PFSK-1 (cell line): Measurements from ENCODE around the gene STAU1.

Source experiments
- POLR2AphosphoS5 ChIP-seq: IDR thresholded peaks from 2 replicates; pipeline ENCODE4 v1.6.1; 2012; ENCODE audit warnings: low read depth, mild to moderate bottlenecking, control low read depth, low read length, moderate library complexity
- SIN3A ChIP-seq: IDR thresholded peaks from 2 replicates; pipeline ENCODE4 v1.6.1; 2012; ENCODE audit warnings: mild to moderate bottlenecking, low read length, moderate library complexity, borderline replicate concordance; ENCODE audit not compliant: insufficient read depth
- TAF1 ChIP-seq: IDR thresholded peaks from 2 replicates; pipeline ENCODE4 v1.6.1; 2012; ENCODE audit warnings: low read length, control low read depth, borderline replicate concordance; ENCODE audit not compliant: insufficient read depth
- TF ChIP-seq, protein P1 (sequence below), 2 experiments: IDR thresholded peaks; 2 replicates each; pipeline versions ENCODE4 v1.6.1 to v1.8.0; 2011 to 2012; ENCODE audit warnings: low read depth in 2 of 2, low read length in 2 of 2, control low read depth in 1 of 2, inconsistent platforms in 1 of 2, mild to moderate bottlenecking in 1 of 2, moderate library complexity in 1 of 2; ENCODE audit not compliant: insufficient read depth in 1 of 2

GRCh38 chr20:49186535-49187329 lies 1.4 kb downstream of the STAU1 start:
- no peak for TF ChIP-seq POLR2AphosphoS5
- peak; percentile 62; the same call in 1 of the 2 replicates for TF ChIP-seq SIN3A
- TF ChIP-seq, protein P1, sequence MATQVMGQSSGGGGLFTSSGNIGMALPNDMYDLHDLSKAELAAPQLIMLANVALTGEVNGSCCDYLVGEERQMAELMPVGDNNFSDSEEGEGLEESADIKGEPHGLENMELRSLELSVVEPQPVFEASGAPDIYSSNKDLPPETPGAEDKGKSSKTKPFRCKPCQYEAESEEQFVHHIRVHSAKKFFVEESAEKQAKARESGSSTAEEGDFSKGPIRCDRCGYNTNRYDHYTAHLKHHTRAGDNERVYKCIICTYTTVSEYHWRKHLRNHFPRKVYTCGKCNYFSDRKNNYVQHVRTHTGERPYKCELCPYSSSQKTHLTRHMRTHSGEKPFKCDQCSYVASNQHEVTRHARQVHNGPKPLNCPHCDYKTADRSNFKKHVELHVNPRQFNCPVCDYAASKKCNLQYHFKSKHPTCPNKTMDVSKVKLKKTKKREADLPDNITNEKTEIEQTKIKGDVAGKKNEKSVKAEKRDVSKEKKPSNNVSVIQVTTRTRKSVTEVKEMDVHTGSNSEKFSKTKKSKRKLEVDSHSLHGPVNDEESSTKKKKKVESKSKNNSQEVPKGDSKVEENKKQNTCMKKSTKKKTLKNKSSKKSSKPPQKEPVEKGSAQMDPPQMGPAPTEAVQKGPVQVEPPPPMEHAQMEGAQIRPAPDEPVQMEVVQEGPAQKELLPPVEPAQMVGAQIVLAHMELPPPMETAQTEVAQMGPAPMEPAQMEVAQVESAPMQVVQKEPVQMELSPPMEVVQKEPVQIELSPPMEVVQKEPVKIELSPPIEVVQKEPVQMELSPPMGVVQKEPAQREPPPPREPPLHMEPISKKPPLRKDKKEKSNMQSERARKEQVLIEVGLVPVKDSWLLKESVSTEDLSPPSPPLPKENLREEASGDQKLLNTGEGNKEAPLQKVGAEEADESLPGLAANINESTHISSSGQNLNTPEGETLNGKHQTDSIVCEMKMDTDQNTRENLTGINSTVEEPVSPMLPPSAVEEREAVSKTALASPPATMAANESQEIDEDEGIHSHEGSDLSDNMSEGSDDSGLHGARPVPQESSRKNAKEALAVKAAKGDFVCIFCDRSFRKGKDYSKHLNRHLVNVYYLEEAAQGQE (IDR thresholded peaks at IDR 0.05; ENCODE audit: insufficient read depth in 1 of 2, low read depth in 2 of 2, low read length in 2 of 2): no peak
- peak; percentile 15; the same call in 1 of the 2 replicates for TF ChIP-seq TAF1
